NCI-H524 (cell line): ENCODE measurements around the gene UPK3B.
A peak's percentile ranks its signal among the peaks of the same experiment; 100 is the strongest.
"Not testable (repeated sequence)": the region's sequence is repeated elsewhere in the genome, so short reads cannot be mapped to it uniquely, and the experiment has no call there.

Experiments used
- DNase-seq, 2 experiments: peaks; one replicate each; lab custom pipeline; 2025; lab: John Stamatoyannopoulos, UW

UPK3B gene

GRCh38 chr7:76509931-76510877 lies at the start of gene UPK3B:
Gene UPK3B, plus strand, starts transcription at chr7:76510552. Its CDS starts 101 bp downstream, at chr7:76510653.
- DNase-seq: peak in 1 of 2 experiments; percentile 70

GRCh38 chr7:76460767-76461166 lies 49.6 kb upstream of the UPK3B start:
- DNase-seq: not testable (repeated sequence)

GRCh38 chr7:76461464-76462101 lies 48.8 kb upstream of the UPK3B start, which contains the start of gene DTX2:
Gene DTX2, plus strand, starts transcription at chr7:76461709. Its CDS starts 18,801 bp downstream, at chr7:76480510.
- DNase-seq: not testable (repeated sequence)

- DNase-seq: not testable (repeated sequence)
These were observed 48.0 kb upstream of the UPK3B start for GRCh38 chr7:76462271-76462882.

GRCh38 chr7:76464959-76465358 lies 45.4 kb upstream of the UPK3B start:
- DNase-seq: not testable (repeated sequence)

- DNase-seq: not testable (repeated sequence)
These were observed 44.4 kb upstream of the UPK3B start for GRCh38 chr7:76465950-76466349.

- not testable (repeated sequence) for DNase-seq
These were observed 42.5 kb upstream of the UPK3B start for GRCh38 chr7:76467743-76468404.

GRCh38 chr7:76471556-76472221 lies 38.7 kb upstream of the UPK3B start:
- not testable (repeated sequence) for DNase-seq

GRCh38 chr7:76473097-76473496 lies 37.3 kb upstream of the UPK3B start:
- DNase-seq: not testable (repeated sequence)

GRCh38 chr7:76476280-76476679 lies 34.1 kb upstream of the UPK3B start:
- not testable (repeated sequence) for DNase-seq

GRCh38 chr7:76476742-76477474 lies 33.4 kb upstream of the UPK3B start:
- DNase-seq: not testable (repeated sequence)

- DNase-seq: not testable (repeated sequence)
These were observed 30.7 kb upstream of the UPK3B start for GRCh38 chr7:76479628-76480027.

GRCh38 chr7:76480403-76481253 lies 29.7 kb upstream of the UPK3B start:
- DNase-seq: not testable (repeated sequence)

- not testable (repeated sequence) for DNase-seq
These were observed 27.7 kb upstream of the UPK3B start for GRCh38 chr7:76482660-76483059.

GRCh38 chr7:76483081-76483480 lies 27.3 kb upstream of the UPK3B start:
- not testable (repeated sequence) for DNase-seq

- DNase-seq: not testable (repeated sequence)
These were observed 25.9 kb upstream of the UPK3B start for GRCh38 chr7:76484456-76484855.

- DNase-seq: not testable (repeated sequence)
These were observed 24.3 kb upstream of the UPK3B start for GRCh38 chr7:76485822-76486610.

- DNase-seq: not testable (repeated sequence)
These were observed 23.7 kb upstream of the UPK3B start for GRCh38 chr7:76486618-76487017.

GRCh38 chr7:76487969-76488368 lies 22.4 kb upstream of the UPK3B start:
- DNase-seq: not testable (repeated sequence)
